HG02588 (cell line): ENCODE results near the gene BABAM2.

Experiments
- ATAC-seq: cut with Tn5 transposase; IDR thresholded peaks from one replicate; pipeline ENCODE4 v1.9.1; 2021; ENCODE audit warnings: mild to moderate bottlenecking, moderate library complexity; ENCODE audit not compliant: unreplicated experiment

BABAM2 gene

GRCh38 chr2:28055325-28055970 lies 164.9 kb downstream of the BABAM2 start:
- no peak for ATAC-seq

DNA sequence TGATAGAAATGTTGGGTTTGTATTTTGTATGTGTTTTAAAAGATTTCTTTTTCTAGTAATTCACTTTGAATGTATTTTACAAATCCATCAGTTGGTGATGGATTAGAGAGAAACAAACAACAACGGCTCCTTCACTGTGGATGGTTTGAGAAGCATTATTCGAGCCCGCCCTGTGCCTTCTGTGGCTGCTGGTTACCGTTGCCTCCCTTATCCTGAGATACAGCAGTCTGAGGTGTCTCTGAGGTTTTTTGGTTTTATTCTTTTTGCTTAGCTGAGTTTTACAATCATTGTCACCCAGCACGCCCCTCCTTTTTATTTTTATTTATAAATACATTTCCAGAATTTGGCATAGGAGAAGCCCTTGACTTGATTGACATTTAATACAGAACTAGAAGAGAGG lies 168.3 kb downstream of the BABAM2 start:
- ATAC-seq, result no peak

- no peak for ATAC-seq
These were observed 172.3 kb downstream of the BABAM2 start for GRCh38 chr2:28062867-28063266.

GRCh38 chr2:28063492-28063962 lies 173.0 kb downstream of the BABAM2 start:
- ATAC-seq, result no peak

- no peak for ATAC-seq
These were observed 177.1 kb downstream of the BABAM2 start for GRCh38 chr2:28067602-28068001.

DNA sequence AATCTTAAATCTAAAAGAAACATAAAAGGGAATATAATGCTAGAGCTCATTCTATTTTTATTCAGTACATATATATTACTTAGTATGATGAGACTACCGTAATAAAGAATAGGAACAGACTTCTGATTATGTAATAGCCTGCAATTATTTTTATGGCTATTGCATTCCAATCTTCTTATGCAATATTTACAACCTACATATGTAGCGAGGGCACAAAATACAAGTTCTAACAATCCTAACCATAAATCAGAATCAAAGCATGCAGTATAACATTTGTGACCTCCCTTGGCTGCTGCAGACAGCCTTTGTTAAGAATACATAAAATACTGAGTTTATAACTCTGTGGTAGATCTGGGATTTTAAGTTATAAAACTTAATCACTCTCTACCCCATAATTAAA lies 177.6 kb downstream of the BABAM2 start:
- no peak for ATAC-seq

DNA sequence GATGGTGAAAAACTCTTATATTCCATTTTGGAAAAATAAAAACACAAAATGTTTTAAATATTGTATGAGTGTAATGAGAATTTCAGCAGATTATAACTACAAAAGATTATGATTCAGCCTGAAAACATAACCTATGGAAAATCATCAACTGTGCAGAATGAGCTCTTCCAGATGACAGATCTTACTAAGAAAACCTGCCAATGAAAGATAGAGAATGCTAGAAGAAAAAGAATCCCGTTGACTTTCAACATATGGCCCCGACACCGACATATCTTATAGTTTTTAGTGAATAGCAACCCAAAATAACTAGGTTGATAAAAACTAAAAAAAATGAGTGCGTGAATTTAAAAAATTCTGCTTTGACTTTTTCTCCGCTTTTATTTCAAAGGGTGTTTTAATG lies 178.0 kb downstream of the BABAM2 start:
- ATAC-seq, result no peak

GRCh38 chr2:28071221-28071620 lies 180.7 kb downstream of the BABAM2 start:
- ATAC-seq, result no peak

GRCh38 chr2:28074137-28074536 lies 183.6 kb downstream of the BABAM2 start:
- ATAC-seq, result no peak

GRCh38 chr2:28080911-28081310 lies 190.4 kb downstream of the BABAM2 start:
- no peak for ATAC-seq

DNA sequence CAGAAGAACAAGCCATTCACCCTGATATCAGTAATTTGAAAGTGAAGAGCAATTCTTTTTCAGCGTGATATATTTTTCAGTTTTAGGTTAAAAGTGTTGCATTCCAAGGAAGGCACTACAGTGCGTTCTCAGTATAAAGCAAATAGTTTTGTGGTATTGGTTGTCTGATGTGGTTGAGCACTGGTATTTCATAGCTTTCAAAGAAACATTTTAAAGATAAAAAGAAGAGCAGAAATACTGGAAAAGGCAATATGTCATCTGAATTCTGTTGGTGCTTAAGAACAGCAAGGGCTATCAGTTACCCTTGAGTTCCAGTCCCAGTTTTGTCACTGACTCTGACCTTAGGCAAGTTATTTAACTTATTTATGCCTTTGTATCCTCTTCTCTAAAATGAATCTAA lies 191.6 kb downstream of the BABAM2 start:
- ATAC-seq, result no peak

DNA sequence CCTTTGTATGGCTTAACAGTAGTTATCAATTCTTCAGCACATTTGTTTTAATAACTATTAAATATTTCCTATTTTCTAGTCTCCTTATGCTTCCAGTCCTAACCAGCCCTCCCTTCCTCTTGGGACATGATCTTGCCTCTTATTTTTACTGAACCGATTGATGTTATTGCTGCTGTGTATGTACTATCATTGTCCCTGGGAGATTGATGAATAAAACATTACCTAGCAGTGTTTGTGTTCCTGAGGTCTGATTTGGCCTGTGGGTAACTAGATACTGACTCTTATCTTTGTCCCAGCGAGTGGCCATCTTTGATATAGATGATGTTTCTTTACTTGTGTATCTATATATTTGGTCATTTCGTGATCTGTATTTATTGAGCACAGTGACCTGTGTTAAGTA lies 192.9 kb downstream of the BABAM2 start:
- no peak for ATAC-seq

DNA sequence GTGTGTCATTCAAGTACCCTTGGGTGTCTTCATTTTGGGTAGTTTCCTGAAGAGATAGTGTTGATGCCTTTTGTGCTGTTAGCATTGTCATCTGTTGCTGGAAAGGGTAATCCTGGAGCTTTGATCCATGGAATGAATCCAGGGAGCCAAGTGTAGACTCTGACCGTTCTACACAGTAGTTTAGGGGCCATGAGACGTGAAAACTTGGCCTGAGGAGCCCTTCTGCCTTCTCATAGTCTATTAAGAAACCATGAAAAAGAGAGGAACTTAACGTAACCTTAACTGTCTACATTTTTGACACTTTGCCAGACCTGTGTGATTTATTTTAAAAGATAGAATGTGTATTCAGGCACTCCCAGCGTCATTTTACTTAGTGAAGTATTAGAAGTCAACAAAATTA lies 194.0 kb downstream of the BABAM2 start:
- no peak for ATAC-seq

GRCh38 chr2:28085201-28085600 lies 194.7 kb downstream of the BABAM2 start:
- ATAC-seq, result no peak

DNA sequence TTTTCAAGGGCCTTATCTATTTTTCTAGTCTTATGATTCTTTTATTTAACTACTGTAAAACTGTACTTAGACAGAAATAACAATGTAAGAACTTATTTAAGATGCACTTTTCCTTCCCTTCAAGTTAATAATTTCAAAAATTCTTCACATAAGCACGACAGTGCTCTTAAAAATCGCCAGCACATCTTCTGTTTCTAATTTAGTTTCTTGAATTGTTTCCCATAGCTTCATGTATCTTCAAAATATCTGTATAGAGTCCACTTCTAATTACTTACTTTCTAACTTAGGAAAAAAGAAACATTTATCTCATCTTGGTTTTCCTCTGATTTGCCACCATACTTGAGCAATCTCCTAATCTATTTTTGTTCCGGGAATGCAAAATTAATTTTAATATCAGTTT lies 196.1 kb downstream of the BABAM2 start:
- ATAC-seq, result no peak

DNA sequence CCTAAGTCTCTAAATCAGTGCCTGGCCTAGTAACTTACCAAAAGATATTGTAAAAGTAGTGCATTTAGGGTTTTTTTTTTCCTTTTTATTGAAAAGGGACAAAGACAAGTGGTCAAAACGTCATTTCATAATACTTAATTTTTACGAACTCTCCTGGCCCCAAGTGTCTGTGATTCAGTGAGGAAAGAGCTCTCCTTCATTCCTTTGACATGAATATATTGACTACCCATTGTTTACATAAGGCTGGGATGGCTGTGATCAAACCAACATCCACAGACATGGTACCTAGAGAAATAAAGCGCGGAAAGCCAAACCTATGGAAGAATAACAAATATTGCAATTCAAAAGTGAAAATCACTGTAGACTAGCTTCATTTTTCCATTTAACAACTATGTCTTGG lies 198.4 kb downstream of the BABAM2 start:
- ATAC-seq, result no peak

- no peak for ATAC-seq
These were observed 199.0 kb downstream of the BABAM2 start for GRCh38 chr2:28089486-28089885.

DNA sequence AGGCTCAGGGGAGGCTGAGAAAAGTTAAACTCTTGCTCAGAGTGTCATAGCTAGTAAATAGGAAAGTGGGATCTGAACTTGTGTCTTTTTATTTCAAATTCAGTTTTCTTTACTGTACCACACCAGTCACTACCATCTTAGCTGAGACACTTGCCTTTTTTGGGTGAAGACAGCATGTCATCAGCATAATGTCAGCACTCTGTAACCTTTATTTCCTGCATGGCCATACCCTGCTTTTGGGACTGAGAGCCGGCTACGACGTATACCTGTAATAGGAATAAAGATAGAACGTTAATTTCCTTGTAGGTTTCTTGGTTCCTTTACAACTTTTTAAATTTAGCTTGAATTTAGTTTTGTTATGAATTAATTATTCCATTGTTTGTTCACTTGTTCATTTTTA lies 202.8 kb downstream of the BABAM2 start:
- ATAC-seq, result no peak

DNA sequence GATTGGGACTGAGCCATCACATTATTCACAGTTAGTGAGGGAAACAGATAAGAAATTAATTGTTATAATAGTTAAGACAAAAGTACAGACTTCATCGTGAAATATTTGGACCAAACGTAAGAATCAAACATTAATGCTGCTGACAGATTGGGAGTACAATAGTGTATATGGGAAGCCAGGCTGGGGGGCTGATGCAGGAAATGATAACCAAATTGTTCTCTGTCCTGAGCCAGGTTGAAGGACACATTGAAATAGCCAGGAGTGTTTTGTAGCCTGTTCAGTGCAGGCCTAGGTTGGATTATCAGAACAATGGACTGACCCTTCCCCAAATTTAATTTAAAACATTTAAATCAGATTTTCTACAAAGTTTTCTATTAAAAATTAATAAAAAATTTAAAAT lies 203.2 kb downstream of the BABAM2 start:
- ATAC-seq, result no peak

GRCh38 chr2:28094739-28095138 lies 204.2 kb downstream of the BABAM2 start:
- ATAC-seq, result no peak

- no peak for ATAC-seq
These were observed 205.1 kb downstream of the BABAM2 start for GRCh38 chr2:28095622-28096021.

DNA sequence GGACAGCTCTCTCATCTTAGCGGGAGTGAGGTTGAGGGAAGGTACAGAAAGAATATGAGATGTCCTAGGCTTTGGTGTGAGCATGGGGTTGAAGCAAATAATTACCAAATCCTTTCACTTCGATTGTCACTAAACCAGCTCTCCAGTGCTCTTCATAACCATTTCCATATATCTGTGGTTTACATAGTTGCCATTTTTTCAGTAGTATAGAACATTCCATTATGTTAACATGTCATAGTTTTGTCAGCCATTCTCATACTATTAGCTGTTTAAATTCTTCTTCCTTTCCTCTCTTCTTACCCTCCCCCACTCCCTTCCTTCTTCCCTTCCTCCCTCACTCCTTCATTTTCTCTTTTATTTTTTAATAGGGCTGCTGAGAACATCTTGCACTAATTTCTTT lies 205.9 kb downstream of the BABAM2 start:
- ATAC-seq, result no peak

- ATAC-seq, result no peak
These were observed 208.1 kb downstream of the BABAM2 start for GRCh38 chr2:28098501-28099225.
